ENCODE results near the gene SPTLC2. TPM values are rescaled to one million over a fixed set of nuclear protein-coding genes. Genes with fewer than 3 reads are reported as not detected.

Gene SPTLC2
- total and polyA plus RNA-seq, 2 of the 8 experiments (the other 6 are each of a cell fraction or from before 2014, with no cell fraction given), result 8.9 to 35.1 TPM

DNA sequence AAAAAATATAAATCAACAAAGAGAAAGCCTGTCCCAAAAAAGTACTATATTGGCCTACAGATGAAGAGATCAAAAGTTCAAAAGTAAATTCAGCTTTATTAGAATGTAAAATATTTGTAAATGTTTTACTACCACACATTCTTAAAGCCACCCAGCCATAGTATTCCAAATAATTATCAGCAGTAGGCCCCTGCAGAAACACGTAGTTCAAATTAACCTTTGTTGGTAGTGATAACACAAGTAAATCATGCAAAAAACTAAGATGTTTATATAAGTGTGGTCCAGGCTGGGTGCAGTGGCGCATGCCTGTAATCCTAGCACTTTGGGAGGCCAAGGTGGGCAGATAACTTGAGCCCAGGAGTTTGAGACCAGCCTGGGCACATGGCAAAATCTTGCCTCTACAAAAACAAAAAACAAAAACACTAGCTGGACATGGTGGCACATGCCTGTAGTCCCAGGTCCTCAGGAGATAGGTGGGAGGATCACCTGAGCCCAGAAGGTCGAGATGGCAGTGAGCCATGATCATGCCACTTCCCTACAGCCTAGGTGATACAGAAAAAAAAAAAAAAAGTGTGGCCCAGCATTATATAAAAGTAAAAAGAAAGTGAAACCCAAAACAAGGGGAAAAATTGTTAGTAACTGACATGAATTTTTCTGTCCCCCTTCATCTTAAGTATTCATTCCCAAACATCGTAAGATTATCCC is 17.9 kb downstream of the SPTLC2 start:
- H2BK20ac ChIP-seq (ENCODE audit: low read length), result no peak overlapping the region
- H3K23ac ChIP-seq (ENCODE audit: insufficient read length), result no peak overlapping the region
- H3K4me3 ChIP-seq (ENCODE audit: extremely low read depth in 1 of 4, insufficient read depth in 2 of 4, low read depth in 3 of 4, low read length in 4 of 4), result no peak overlapping the region
- no peak for FAIRE-seq
- no peak overlapping the region for H4K8ac ChIP-seq (ENCODE audit: extremely low read depth, insufficient read depth, low read length)
- no peak overlapping the region for H3K4me2 ChIP-seq (ENCODE audit: insufficient read depth in 1 of 2, low read depth in 2 of 2, low read length in 2 of 2)
- H4K5ac ChIP-seq (ENCODE audit: insufficient read length, low read depth, low read length), result no peak overlapping the region
- no peak overlapping the region for H3K27ac ChIP-seq (ENCODE audit: low read depth, low read length)
- no peak overlapping the region for H2BK5ac ChIP-seq (ENCODE audit: low read depth, low read length)
- H2AFZ ChIP-seq (ENCODE audit: low read length), result no peak overlapping the region
- WGBS, 2 experiments (ENCODE audit: extremely low coverage in 1 of 2, insufficient coverage in 1 of 2, insufficient read length in 1 of 2, insufficient replicate concordance in 2 of 2, low coverage in 1 of 2, low lambda C conversion rate in 2 of 2, missing lambda C conversion rate in 1 of 2), result 92% methylated on average over 4 of the region's 4 CpGs; no CpG with 5 or more reads in 1 of the 2 experiments
- DNase-seq (ENCODE audit: low read depth in 1 of 2, low spot score in 2 of 2), result no peak
- TF ChIP-seq HDAC2 (IDR thresholded peaks at IDR 0.05; ENCODE audit: borderline replicate concordance in 1 of 2, low read depth in 2 of 2, low read length in 2 of 2), result no peak
- TF ChIP-seq CBX8 (IDR thresholded peaks at IDR 0.05; ENCODE audit: borderline replicate concordance, low read depth, low read length), result no peak
- TF ChIP-seq, protein P1, sequence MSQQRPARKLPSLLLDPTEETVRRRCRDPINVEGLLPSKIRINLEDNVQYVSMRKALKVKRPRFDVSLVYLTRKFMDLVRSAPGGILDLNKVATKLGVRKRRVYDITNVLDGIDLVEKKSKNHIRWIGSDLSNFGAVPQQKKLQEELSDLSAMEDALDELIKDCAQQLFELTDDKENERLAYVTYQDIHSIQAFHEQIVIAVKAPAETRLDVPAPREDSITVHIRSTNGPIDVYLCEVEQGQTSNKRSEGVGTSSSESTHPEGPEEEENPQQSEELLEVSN (IDR thresholded peaks at IDR 0.05), result no peak
- TF ChIP-seq, protein P2, sequence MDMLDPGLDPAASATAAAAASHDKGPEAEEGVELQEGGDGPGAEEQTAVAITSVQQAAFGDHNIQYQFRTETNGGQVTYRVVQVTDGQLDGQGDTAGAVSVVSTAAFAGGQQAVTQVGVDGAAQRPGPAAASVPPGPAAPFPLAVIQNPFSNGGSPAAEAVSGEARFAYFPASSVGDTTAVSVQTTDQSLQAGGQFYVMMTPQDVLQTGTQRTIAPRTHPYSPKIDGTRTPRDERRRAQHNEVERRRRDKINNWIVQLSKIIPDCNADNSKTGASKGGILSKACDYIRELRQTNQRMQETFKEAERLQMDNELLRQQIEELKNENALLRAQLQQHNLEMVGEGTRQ (IDR thresholded peaks at IDR 0.05; ENCODE audit: low read length), result no peak
- TF ChIP-seq GABPA (IDR thresholded peaks at IDR 0.05; ENCODE audit: borderline replicate concordance, insufficient read depth, low read length), result no peak
- no peak for TF ChIP-seq POLR2A (IDR thresholded peaks at IDR 0.05; ENCODE audit: control extremely low read depth in 1 of 2, low read depth in 2 of 2, low read length in 2 of 2)
- no peak for TF ChIP-seq RBBP5 (IDR thresholded peaks at IDR 0.05; ENCODE audit: borderline replicate concordance, low read depth, low read length)
- TF ChIP-seq EZH2 (IDR thresholded peaks at IDR 0.05; ENCODE audit: low read depth, low read length, severe bottlenecking), result no peak
- TF ChIP-seq NANOG (IDR thresholded peaks at IDR 0.05; ENCODE audit: insufficient read depth, low read depth, low read length, poor library complexity, severe bottlenecking), result no peak
- no peak for TF ChIP-seq JUND (IDR thresholded peaks at IDR 0.05; ENCODE audit: low read length)
- no peaks in the 10 kb centered on the region for H3K23me2 ChIP-seq (ENCODE audit: low read depth, low read length)
- no peak overlapping the region for H3K4ac ChIP-seq (replicated peaks; ENCODE audit: insufficient read length, low read depth, low read length)
- ChIA-PET CTCF (ENCODE audit: partially characterized antibody) (interaction anchor here (0.6 kb wide), 1 partner anchor 49 kb away, joined by 3 read pairs; no protein-coding TSS in a partner anchor), POLR2A (ENCODE audit: partially characterized antibody) (no interaction called here)
- no peak overlapping the region for H3K56ac ChIP-seq (replicated peaks; ENCODE audit: insufficient read length, low read depth, low read length)
- no peak overlapping the region for H2BK12ac ChIP-seq (ENCODE audit: low read depth, low read length)
- no peak overlapping the region for H2BK15ac ChIP-seq (ENCODE audit: low read length)
- H3K4me1 ChIP-seq (replicated peaks in 1 of 4; ENCODE audit: control insufficient read depth in 3 of 4, insufficient read depth in 4 of 4, low read length in 3 of 4), result peaks cover 0 to 2% (median 0%) of the 10 kb centered on the region in 4 experiments; a peak in 1 of 7 replicates
- H3K36me3 ChIP-seq (ENCODE audit: control insufficient read depth in 2 of 4, insufficient read depth in 4 of 4, low read length in 3 of 4), result peaks cover 0 to 19% (median 8%) of the 10 kb centered on the region in 4 experiments; a peak in 3 of 8 replicates
- H3K14ac ChIP-seq (ENCODE audit: insufficient read length), result no peak overlapping the region
- H3K9me3 ChIP-seq (ENCODE audit: insufficient read depth in 2 of 2, low read depth in 1 of 2, low read length in 1 of 2), result peaks cover 6 to 12% of the 10 kb centered on the region in 2 experiments; a peak in 2 of 4 replicates
- no peak overlapping the region for H3K18ac ChIP-seq (ENCODE audit: extremely low read depth, low read length)
- H3K27me3 ChIP-seq (replicated peaks in 1 of 4; ENCODE audit: control insufficient read depth in 3 of 4, extremely low read depth in 1 of 4, insufficient read depth in 3 of 4, low read length in 3 of 4), result no peaks in the 10 kb centered on the region
- peaks cover 0 to 2% of the 10 kb centered on the region in 2 experiments for H4K20me1 ChIP-seq (replicated peaks in 1 of 2; ENCODE audit: control insufficient read depth in 1 of 2, insufficient read depth in 2 of 2, low read length in 2 of 2)
- peaks cover 2% of the 10 kb centered on the region for H3K79me1 ChIP-seq (ENCODE audit: low read depth, low read length)
- H2AK5ac ChIP-seq (ENCODE audit: low read depth, low read length), result no peak overlapping the region
- no peak overlapping the region for H3K9ac ChIP-seq (replicated peaks in 1 of 4; ENCODE audit: extremely low read depth in 1 of 4, low read depth in 3 of 4, low read length in 3 of 4)
- H3K79me2 ChIP-seq (ENCODE audit: control insufficient read depth in 1 of 2, insufficient read depth in 2 of 2, low read length in 2 of 2), result peaks cover 0 to 47% of the 10 kb centered on the region in 2 experiments; a peak in 2 of 4 replicates
- no peak overlapping the region for H4K91ac ChIP-seq (replicated peaks; ENCODE audit: insufficient read length, low read length)
- no peak overlapping the region for H2BK120ac ChIP-seq (replicated peaks; ENCODE audit: low read depth, low read length)
